Measurements from ENCODE around the gene VILL. TPM values are rescaled to one million over a fixed set of nuclear protein-coding genes. Genes with fewer than 3 reads are reported as not detected.
A peak's percentile ranks its signal among the peaks of the same experiment; 100 is the strongest.

The VILL gene
- total RNA-seq, 1 experiment from 2014 or later = not detected

GRCh38 chr3:38000965-38001455 is 10.4 kb downstream of the VILL start:
- no peak for DNase-seq (ENCODE audit: low spot score)

- DNase-seq (ENCODE audit: low spot score) = no peak
Measured at GRCh38 chr3:38001456-38002081, 11.0 kb downstream of the VILL start.

DNA sequence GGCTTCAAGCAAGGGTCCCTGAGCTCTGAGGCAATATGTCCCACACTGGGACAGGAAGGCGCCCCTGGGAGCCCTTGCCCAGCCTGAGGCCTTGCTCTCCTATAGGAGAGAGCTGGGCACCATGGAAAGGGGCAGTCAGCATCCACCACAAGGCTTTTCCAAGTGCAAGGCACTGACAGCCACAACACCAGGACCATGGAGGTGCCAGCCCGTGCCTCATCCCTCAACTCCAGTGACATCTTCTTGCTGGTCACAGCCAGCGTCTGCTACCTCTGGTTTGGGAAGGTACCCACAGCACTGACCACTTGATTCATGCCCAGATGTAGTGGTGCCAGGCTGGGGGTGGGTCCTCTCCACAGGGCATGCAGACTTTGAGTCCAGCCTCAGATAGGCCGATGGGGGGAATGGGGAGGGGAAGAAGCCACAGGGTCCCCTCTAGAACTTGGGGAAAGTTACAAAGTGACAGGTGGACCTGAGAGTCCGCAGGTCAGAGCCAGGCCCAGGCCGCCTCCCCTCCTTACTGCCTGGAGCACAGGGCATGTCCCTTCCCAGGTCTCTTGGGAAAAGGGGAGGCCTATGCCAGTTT is 11.8 kb downstream of the VILL start:
- no peak for DNase-seq (ENCODE audit: low spot score)

- DNase-seq (ENCODE audit: low spot score) = no peak
Measured at GRCh38 chr3:38002940-38003339, 12.4 kb downstream of the VILL start.

- no peak for DNase-seq (ENCODE audit: low spot score)
Measured at GRCh38 chr3:38003371-38003816, 12.8 kb downstream of the VILL start.

DNA sequence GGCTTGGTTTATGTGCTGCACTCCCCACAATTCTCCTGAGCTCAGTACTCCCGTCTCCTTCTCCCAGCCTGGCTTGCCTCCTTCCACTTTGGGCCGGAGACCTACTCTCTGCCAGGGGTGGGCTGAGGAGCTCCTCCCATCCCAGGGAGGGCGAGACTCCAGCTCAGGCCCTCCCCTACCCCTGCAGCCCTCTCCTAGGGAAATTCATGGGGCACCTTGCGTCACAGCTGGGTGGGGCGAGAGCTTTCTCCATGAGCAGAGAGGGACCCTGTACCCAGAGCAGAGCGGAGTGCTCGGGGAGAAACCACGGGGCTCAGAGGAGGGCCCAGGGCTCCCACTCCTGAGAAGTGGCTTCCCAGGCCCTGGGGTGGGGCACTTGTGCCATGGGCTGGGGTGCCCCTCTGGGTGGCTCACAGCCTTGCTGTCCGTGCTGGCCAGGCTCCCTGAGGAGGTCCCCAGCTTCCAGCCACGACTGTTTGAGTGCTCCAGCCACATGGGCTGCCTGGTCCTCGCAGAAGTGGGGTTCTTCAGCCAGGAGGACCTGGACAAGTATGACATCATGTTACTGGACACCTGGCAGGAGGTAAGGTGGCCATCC is 13.3 kb downstream of the VILL start:
- no peak for DNase-seq (ENCODE audit: low spot score)

- peak; percentile 50 for DNase-seq (ENCODE audit: low spot score)
Measured at GRCh38 chr3:38004415-38005075, 14.0 kb downstream of the VILL start.

GRCh38 chr3:38005076-38006020 is 14.8 kb downstream of the VILL start:
- DNase-seq (ENCODE audit: low spot score) = no peak

DNA sequence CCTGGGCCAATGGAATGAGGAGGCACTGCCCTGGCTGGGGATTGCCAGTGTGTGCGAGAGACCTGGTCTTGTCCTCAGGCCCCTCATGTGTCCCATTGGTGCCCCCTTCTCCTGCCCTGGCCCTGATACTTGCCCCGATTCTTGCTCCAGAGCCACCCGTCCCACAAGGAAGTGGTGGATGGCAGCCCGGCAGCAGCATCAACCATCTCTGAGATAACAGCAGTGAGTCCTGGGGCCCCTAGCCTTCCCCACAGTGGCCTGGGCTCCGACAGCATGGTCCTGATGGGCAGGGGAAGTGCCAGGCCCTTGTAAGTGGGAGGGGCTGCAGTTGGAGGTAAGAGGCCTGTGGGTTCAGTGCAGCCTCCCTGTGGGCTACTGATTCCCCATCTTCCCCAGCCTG is 15.4 kb downstream of the VILL start:
- no peak for DNase-seq (ENCODE audit: low spot score)

- DNase-seq (ENCODE audit: low spot score) = no peak
Measured at GRCh38 chr3:38006445-38006995, 15.9 kb downstream of the VILL start.

- DNase-seq (ENCODE audit: low spot score) = no peak
Measured at GRCh38 chr3:38007754-38008090, 17.1 kb downstream of the VILL start.

DNA sequence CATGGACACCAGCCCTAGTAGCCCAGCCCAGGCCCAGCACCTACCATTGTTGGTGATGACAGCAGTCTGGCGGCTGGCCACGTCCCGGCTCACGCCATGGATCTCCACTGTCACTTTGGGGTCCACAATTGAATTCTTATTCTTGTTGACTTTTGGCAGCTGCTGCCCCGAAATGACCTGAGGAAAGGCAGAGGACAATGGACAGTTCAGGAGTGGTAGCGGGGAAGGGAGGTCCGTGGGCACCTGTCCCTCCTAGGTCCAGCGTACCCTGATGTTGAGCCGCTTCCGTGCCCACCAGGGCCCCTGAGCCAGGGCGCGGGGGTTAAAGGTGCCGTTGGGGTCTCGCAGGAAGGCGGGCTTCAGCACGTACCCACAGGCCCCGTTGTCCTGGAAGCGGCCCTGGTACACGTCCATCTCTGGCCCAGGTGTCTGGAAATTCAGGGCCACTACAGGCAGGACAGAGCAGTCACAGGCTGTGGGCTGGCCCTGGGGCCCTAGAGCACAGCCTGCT is 17.7 kb downstream of the VILL start:
- no peak for DNase-seq (ENCODE audit: low spot score)

DNA sequence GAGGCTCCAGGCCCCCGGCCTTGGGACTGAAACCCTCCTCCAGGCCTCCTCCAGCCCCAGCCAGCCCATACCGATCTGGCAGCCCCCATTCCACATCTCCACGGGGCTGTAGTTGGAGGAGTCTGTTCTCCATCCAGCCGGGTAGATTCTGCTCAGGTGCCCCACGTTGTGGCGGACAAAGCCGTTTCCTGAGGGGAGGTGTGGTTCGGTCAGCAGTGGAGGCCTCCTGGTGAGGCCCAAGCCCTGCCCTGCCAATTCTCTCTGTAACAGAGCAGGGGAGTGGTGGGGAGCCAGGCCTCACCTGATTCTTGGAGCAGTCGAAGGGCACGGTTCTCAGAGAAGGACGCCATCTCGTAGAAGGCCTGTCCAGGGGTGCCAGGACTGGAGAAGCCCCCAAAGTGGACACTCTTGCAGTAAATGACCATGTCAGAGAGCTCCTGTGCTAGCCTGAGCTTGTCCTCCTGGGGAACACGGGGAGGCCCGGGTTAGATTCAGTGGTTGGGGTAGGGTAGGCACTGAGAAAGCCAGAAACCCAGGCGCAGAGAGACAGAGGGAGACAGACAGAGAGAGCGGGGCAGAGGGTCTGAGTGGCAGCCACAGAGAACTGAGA is 18.5 kb downstream of the VILL start:
- no peak for DNase-seq (ENCODE audit: low spot score)

- DNase-seq (ENCODE audit: low spot score) = no peak
Measured at GRCh38 chr3:38009807-38010591, 19.4 kb downstream of the VILL start.

GRCh38 chr3:38011111-38011510 is 20.5 kb downstream of the VILL start:
- DNase-seq (ENCODE audit: low spot score) = no peak

- DNase-seq (ENCODE audit: low spot score) = no peak
Measured at GRCh38 chr3:38015485-38015884, 24.9 kb downstream of the VILL start.

DNA sequence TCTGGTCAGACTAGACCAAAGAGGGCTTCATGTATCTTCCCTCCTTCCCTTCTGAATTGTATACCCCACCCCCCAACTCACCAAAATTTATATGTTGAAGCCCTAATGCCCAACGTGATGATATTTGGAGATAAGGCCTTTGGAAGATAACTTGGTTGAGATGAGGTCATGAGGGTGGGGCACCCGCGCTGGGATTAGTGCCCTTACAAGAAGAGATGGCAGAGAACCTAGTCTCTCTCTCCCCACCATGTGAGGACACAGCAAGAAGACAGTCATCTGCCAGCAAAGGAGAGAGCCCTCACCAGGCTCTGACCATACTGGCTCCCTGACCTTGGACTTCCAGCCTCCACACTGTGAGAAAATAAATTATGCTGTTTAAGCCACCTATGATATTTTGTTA is 25.4 kb downstream of the VILL start:
- DNase-seq (ENCODE audit: low spot score) = no peak

DNA sequence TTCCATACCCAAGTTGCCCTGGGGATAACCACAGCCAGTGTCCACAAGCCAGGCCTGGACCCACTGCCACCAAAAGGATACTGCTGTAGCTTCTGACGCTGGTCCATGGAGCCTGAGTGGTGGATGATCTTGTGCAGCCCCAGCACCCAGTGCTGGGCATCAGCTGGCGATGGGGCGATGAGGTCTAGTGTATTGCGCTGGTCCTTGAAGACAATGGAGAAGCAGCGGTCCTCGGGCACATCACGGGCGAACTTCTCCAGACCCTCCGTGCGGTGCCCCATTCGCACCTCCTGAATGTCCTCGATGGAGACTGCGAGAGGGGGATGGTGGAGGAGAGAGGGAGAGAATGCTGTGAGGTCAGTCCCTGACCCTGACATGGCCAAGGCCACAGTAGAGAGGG is 25.8 kb downstream of the VILL start:
- DNase-seq (ENCODE audit: low spot score) = no peak

GRCh38 chr3:38016847-38017444 is 26.4 kb downstream of the VILL start:
- DNase-seq (ENCODE audit: low spot score) = no peak
